ENCODE measurements around the gene ASAP2. TPM values are rescaled to one million over a fixed set of nuclear protein-coding genes. Genes with fewer than 3 reads are reported as not detected.

ASAP2 gene
- total RNA-seq, 8 experiments from 2014 or later: 8.5 to 26.7 (median 19.1) TPM

- ATAC-seq (replicated peaks in 6 of 8): no peak
- WGBS, 10 experiments: 0 to 100% (median 94%) methylated on average over 1 to 2 of the region's 2 CpGs; no CpG with 5 or more reads in 2 of the 10 experiments
- in situ Hi-C loops (cut with MboI; ENCODE audit: low pct_unique_long_range_greater_than_20kb in 2 of 9, low sequenced_read_pairs in 9 of 9, unreplicated experiment in 9 of 9): no loop called here
- H3K4me3 ChIP-seq: no peak overlapping the region
- no peak overlapping the region for H3K27ac ChIP-seq
- H3K4me1 ChIP-seq (replicated peaks in 1 of 2): no peaks in the 10 kb centered on the region
Measured at GRCh38 chr2:9434489-9434888, 227.9 kb downstream of the ASAP2 start.

- Histone ChIP-seq H3K27ac (no peak overlapping the region), H3K4me3 (no peak overlapping the region), H3K4me1 (replicated peaks in 1 of 2) (peaks cover 0 to 3% of the 10 kb centered on the region in 2 donors)
- in situ Hi-C loops (cut with MboI; ENCODE audit: low pct_unique_long_range_greater_than_20kb in 2 of 9, low sequenced_read_pairs in 9 of 9, unreplicated experiment in 9 of 9): no loop called here
- no peak for ATAC-seq (replicated peaks in 6 of 8)
- 100% methylated on average over 1 of the region's 1 CpG; no CpG with 5 or more reads in 2 of the 10 experiments for WGBS, 10 experiments
Measured at GRCh38 chr2:9439536-9439935, 232.9 kb downstream of the ASAP2 start.

- ATAC-seq (replicated peaks in 6 of 8): peak in 2 of 8 experiments; percentile 25 to 53
- H3K27ac ChIP-seq: no peak overlapping the region
- peaks cover 0 to 3% of the 10 kb centered on the region in 2 donors for H3K4me1 ChIP-seq (replicated peaks in 1 of 2)
- WGBS, 10 experiments: 44 to 100% (median 80%) methylated on average over 1 of the region's 1 CpG; no CpG with 5 or more reads in 5 of the 10 experiments
- in situ Hi-C loops (cut with MboI; ENCODE audit: low pct_unique_long_range_greater_than_20kb in 2 of 9, low sequenced_read_pairs in 9 of 9, unreplicated experiment in 9 of 9): no loop called here
- no peak overlapping the region for H3K4me3 ChIP-seq
Measured at GRCh38 chr2:9440058-9440727, 233.6 kb downstream of the ASAP2 start.

DNA sequence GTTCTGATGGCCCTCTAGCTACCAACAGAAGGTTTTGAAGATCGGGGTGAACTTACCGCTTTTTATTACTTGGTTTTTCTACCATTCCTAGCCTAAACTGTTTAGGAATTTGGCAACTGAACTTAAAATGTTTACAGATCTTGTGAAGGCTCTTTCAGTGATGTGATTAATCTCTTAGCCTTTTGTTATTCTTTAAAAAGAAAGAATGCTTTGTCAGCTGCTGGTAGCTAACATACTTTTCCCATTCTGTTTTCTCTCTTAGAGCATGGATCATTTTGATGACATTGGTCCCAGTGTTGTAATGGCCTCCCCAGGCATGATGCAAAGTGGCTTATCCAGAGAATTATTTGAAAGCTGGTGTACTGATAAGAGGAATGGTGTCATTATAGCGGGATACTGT, 234.9 kb downstream of the ASAP2 start:
- in situ Hi-C loops (cut with MboI; ENCODE audit: low pct_unique_long_range_greater_than_20kb in 2 of 9, low sequenced_read_pairs in 9 of 9, unreplicated experiment in 9 of 9): no loop called here
- Histone ChIP-seq H3K27ac (no peak overlapping the region), H3K4me1 (replicated peaks in 1 of 2) (peaks cover 0 to 3% of the 10 kb centered on the region in 2 donors), H3K4me3 (no peak overlapping the region)
- WGBS, 10 experiments: 35 to 100% (median 73%) methylated on average over 1 to 3 of the region's 3 CpGs
- ATAC-seq (replicated peaks in 6 of 8): peak in 3 of 8 experiments; percentile 24 to 89 (median 39)

DNA sequence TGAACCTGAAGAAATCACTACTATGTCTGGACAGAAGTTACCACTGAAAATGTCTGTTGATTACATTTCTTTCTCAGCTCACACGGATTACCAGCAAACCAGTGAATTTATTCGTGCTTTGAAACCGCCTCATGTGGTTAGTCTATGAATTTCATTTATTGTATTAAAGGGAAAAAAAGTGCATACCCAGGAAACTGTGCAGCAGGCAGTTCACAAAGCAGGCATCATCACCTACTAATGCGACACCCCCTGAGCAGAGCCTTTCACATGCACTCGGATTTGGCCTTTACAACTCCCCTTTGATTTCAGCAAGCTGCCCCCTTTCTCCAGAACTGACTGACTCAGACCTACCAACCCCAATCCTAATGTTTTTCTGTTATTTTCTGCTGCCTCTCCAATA, 236.9 kb downstream of the ASAP2 start:
- 55 to 100% (median 90%) methylated on average over 1 to 5 of the region's 5 CpGs for WGBS, 10 experiments
- Histone ChIP-seq H3K4me1 (replicated peaks in 1 of 2) (peaks cover 0 to 3% of the 10 kb centered on the region in 2 donors), H3K4me3 (no peak overlapping the region), H3K27ac (no peak overlapping the region)
- in situ Hi-C loops (cut with MboI; ENCODE audit: low pct_unique_long_range_greater_than_20kb in 2 of 9, low sequenced_read_pairs in 9 of 9, unreplicated experiment in 9 of 9): no loop called here
- ATAC-seq (replicated peaks in 6 of 8): no peak

DNA sequence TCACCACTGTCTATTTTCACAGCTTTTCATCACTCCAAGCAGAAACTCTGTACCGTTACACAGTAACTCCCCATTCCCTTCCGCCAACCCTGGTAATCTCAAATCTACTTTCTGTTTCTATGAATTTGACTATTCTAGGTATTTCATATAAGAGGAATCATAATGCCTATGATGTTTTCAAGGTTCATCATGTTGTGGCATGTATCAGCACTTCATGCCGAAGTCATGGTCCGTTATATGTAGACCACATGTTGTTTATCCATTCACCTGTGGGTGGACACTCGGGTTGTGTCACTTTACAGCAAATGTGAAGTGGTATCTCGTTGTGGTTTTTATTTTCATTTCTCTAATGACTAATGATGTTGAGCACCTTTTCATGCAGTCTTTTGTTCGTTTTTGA, 238.5 kb downstream of the ASAP2 start:
- Histone ChIP-seq H3K4me1 (replicated peaks in 1 of 2) (peaks cover 0 to 3% of the 10 kb centered on the region in 2 donors), H3K27ac (no peak overlapping the region), H3K4me3 (no peak overlapping the region)
- no peak for ATAC-seq (replicated peaks in 6 of 8)
- in situ Hi-C loops (cut with MboI; ENCODE audit: low pct_unique_long_range_greater_than_20kb in 2 of 9, low sequenced_read_pairs in 9 of 9, unreplicated experiment in 9 of 9): no loop called here
- 86 to 100% (median 96%) methylated on average over 1 to 7 of the region's 7 CpGs; no CpG with 5 or more reads in 2 of the 10 experiments for WGBS, 10 experiments

DNA sequence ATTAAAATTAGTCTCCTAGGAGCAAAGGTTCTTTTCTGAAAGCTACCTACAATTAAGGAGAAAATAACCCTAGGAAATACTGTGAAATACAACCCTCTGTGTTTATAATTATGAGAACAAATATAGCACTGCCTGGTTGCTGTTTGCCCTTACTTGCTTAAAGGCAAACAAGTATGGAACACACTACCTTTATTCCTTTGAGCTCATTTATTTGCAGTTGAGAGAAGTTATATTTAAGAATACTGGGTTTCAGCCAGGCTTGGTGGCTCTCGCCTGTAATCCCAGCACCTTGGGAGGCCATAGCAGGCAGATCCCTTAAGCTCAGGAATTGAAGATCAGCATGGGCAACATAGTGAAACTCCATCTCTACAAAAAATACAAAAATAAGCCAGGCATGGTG, 244.6 kb downstream of the ASAP2 start:
- ATAC-seq (replicated peaks in 6 of 8): no peak
- Histone ChIP-seq H3K27ac (no peak overlapping the region), H3K4me3 (no peak overlapping the region), H3K4me1 (replicated peaks in 1 of 2) (no peaks in the 10 kb centered on the region)
- in situ Hi-C loops (cut with MboI; ENCODE audit: low pct_unique_long_range_greater_than_20kb in 2 of 9, low sequenced_read_pairs in 9 of 9, unreplicated experiment in 9 of 9): no loop called here
- WGBS, 10 experiments: 86 to 100% (median 100%) methylated on average over 1 of the region's 1 CpG; no CpG with 5 or more reads in 4 of the 10 experiments

Other genes with a start within 250 kb of the ASAP2 start
- 10 to 100 TPM in 6 of 8 experiments, 1 to 10 TPM in 2; 1.2 to 54.5 (median 28.6) TPM for gene MBOAT2, start 203.1 kb upstream of the ASAP2 start, total RNA-seq
- 10 to 100 TPM; 25.0 to 61.2 (median 38.5) TPM for gene ITGB1BP1, start 216.7 kb downstream of the ASAP2 start, total RNA-seq
- gene CPSF3, start 216.8 kb downstream of the ASAP2 start, total RNA-seq: 10 to 100 TPM; 32.7 to 64.5 (median 41.8) TPM